CD4-positive, alpha-beta T cell treated with Interleukin-21 for 1 hour (primary cell): ENCODE results near the gene FOXF1.

Source experiments
- DNase-seq: peaks from one replicate; pipeline ENCODE4 v3.0.0-alpha.2; 2020

Gene FOXF1

DNA sequence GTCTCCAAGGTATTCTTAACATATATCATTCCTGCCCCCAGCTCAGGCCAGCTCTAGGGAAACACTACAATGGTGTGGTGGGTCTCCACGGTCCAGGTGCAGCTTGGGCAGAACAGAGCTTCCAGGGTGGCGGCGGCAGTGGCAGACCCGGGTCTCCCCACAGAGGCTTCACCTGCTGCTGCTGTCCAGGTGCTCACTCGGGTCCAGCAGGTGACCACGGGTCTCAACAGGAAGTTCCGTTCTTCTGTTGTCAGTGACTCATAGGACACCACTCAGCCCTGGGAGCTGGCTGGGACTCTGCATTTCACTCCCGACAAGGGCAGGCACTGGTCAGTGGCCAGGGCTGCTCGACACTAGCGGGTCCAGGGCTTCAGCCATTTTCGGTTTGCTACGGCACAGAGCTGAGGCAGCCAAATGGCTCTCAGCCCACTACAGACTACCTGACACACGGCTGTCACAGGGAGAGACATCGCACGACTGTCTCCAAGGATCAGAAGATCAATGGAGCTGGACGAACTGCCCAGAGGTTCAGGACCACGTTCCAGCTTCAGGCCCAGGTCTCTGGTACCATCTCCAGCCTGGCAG, 28.0 kb downstream of the FOXF1 start:
- DNase-seq, result no peak

GRCh38 chr16:86540894-86541293, 30.6 kb downstream of the FOXF1 start:
- DNase-seq, result no peak

DNA sequence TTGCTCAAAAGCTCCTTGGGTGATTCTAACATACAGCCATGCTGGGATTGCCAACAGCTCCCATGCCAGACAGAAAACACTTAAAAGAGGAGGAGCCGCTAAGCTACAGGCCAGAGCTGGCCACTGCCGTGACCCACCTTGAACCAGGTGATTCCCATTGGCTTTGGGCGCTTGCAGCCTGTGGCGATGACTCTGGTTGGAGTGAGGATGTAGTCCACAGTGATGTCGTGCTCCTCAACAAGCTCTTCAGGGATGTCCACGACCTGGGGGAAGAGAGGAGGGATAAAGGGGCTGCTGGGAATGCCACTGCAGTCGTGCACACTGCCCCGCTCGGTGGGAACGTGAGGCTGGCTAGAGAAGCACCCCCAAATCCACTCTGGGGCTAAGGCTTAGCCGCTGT, 31.2 kb downstream of the FOXF1 start:
- DNase-seq, result no peak

- no peak for DNase-seq
These were observed 32.7 kb downstream of the FOXF1 start for GRCh38 chr16:86542756-86543750.

DNA sequence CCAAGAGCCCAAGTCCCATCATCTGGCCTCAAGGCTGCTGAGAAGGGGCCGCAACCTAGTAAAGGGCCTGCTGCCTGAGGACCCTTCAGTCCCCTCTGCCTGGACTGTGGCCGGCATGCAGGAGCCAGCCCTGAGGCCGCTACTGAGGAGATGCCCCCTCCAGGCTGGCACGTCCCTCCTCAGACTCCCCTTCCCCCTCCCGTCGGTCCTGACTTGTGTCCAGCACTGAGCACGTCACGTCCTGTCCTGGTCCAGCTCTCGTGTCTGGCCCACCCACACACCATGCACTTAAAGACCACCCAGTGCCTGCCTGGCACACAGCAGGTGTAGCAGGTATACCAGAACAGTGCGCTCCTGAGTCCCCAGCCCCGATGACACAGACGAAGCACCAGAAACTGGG, 35.2 kb downstream of the FOXF1 start:
- DNase-seq, result no peak

DNA sequence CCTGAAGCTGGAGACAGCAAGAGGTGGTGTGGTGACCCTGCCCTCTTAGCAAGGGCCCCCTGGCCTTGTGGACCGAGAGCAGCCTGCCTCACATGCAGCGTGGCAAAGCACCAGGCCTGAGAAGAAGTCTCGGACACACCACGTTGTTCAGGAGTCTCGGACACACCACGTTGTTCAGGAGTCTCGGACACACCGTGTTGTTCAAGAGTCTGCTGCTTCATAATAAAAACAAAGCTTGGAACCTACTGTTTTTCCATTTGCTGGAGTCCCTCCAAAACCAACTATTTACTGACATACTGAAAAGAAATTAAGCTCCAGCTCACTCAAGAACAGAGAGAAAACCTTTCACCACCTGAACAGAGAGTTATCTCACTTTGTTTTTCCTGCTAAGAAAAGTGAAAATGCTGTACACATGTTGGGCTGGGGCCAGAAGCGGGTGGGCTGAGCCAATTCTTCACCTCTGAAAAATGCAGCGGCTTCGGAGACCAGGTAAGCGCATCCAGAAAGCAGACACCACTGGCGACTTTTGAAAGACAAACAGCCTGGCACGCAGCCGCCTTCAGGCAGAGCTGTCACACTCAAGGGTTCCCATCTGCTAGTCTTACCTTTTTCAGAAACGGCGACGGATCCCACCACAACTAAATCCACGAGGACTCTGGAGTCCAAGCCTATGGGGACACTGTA, 35.8 kb downstream of the FOXF1 start:
- DNase-seq, result no peak

DNA sequence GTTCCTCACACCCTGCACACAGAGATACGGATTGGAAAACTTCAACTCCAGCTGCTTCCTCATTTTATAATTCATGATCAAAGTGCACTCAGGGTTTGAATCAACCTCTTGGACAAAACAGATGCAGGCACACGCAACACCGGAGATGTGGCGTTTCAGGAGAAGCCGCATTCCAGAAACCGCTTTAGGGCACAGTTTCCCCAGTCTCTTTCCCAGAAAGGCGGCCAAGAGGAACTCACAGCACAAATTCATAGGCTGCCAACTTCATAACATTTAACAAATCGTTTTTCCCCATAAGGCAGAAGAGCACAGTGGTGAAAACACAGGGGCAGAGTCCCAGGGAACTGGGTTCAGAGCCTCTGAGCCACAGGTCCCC, 36.3 kb downstream of the FOXF1 start:
- DNase-seq, result no peak

DNA sequence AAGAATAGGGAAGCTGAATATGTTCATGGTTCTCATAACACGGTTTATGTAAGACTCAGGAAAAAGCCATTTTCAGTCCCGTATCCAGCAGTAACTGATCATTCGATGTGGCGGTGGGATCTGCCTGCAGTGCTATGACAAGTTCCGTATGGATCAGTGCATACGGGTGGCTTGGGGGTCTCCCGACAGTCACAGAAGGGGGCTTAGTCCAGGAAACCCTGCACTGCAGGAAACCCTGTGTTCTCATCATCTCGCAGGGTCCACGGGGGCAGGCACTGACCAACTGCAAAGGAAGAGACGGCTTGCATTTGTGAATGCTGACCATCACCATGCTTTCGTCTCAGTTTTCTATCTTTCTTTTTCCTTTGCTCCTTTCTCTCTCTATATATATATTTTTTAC, 37.0 kb downstream of the FOXF1 start:
- DNase-seq, result no peak

DNA sequence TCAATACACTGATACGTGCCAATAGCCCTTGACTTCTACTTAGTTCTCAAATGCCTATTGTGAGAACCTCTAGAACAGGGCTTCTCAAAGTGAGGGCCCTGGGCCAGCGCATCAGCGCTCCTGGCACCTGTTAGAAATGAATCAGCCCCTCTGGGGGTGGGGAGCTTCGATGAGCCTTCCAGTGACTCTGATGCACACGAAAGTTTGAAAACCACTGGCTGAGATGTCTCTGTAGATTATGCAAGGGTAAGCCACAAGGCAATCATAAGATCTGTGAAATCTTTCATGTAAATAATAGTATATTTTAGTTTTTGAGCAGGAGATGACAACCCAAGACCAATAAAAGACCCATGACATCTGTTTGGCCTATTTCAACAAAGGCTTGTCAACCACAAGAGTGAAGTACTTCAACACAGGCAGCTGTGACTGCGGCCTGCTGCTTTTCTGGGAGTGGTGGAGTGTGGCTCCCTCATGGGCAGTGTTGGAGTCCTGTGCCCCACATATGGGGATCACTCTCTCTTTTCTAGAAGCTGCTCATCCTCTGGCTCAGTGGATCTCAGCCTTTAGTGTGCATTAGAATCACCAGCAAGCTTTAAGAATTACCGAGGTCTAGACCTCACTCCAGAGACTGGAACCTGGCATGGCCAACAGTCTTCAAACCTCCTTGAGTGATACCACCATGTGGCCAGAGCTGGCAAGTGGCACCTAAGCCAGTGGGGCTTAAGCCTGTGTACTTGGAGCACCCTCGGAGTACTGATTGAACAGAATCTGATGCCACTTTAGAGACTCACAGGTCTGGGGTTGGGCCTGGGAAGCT, 39.0 kb downstream of the FOXF1 start:
- DNase-seq, result no peak

GRCh38 chr16:86549893-86550190, 39.5 kb downstream of the FOXF1 start:
- no peak for DNase-seq

DNA sequence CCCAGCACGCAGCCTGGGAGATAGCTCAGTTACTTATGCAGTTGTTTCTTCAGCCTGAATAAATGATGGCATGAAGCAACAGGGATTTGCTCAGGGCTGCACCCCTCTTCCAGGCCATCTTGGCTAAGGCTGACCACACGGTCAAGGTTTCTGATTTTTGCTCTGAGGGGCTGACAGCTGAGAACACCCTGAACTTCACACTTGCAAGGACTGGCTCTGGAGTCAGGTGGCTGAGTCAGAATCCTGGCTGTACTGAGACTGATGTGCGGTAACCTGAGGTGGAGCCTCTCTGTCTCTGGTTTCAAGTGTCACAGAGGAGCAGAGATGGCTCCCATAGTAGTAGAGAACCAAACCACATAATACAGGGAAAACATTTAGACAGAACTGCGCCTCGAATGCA, 40.0 kb downstream of the FOXF1 start:
- no peak for DNase-seq

DNA sequence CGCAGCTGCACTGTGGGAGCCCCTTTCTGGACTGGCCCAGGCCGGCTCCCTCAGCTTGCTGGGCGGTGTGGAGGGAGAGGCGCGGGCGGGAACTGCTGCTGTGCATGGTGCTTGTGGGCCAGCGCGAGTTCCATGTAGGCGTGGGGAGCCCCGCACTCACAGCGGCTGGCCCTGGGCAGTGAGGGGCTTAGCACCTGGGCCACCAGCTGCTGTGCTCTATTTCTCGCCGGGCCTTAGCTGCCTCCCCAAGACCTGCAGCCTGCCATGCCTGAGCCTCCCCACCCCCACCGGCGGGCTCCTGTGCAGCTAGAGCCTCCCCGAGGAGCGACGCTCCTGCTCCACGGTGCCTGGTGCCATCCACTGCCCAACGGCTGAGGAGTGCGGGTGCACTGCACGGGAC, 43.0 kb downstream of the FOXF1 start:
- no peak for DNase-seq

DNA sequence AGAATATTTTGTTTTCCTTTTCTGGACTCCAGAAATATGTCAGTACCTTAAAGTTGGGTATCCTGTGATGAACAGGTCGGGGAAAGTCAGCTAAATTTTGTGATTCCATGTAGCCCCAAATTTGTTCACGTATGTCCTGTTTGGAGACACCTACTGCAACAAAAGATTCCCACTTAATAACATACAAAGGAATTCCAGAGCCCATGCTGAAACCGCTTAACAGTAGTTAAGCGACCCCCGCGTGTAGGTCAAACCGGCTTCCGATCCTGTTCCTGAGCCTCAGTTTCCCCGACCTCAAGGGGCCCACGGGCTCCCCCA, 44.2 kb downstream of the FOXF1 start:
- no peak for DNase-seq

DNA sequence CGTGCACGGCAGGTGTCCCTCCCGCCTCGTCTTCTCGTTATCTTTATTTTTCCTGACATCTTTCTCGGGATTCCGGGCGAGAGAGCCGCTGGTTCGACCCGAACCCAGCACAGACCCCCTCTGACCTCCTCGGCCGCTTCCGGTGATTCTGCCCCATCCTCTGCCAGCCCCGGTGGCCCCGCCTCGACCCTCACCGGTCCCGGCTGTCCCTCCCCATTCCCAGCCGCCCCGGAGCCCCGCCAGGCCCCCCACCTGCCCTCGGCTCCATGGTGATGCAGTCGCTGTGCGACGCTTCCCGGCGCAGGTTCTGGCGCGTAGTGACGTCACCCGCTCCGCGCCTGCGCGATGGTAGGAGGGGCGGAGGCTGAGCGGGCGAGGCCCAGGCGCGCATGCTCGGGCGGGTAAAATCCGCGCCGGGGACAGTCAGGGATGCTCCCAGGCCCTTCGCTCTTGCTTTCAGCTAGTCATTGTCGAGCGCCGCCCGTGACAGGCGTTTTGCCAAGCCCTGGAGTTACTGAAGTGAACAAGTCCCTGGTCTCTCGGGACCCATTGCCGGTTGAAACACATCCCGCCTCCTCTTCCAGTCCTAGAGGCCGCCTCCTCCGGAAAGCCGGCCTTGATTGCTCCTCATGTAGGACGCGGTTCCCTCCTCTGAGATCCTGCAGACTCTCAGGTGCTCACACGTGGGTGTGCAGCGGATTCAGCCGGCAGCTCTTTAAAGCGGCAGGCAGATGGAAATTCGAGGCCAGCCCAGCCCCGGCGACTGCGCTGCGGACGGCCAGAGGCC, 44.8 kb downstream of the FOXF1 start, which contains the start of gene MTHFSD:
TSS of gene MTHFSD (minus strand) at position 319 of the 787 bp plus-strand sequence. CDS start at position 268, 51 bp downstream.
- peak; percentile 95 for DNase-seq

DNA sequence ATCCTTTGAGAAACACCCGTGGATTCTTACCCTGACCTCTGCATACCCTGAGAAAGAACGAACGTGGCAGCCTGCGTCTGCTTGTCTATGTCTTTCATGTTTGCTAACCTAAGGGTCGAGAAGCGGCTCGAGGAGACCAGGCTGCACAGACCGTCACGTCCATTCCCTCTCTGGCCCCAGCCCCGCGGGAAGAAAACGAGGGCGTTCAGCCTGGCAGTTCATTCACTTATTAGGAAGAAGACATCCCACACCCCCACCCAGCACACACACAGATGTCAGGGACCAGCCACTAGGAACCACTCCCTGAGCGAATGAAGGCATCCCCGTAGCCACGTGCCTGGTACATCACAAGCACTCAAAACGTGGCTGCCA, 45.4 kb downstream of the FOXF1 start:
- no peak for DNase-seq

DNA sequence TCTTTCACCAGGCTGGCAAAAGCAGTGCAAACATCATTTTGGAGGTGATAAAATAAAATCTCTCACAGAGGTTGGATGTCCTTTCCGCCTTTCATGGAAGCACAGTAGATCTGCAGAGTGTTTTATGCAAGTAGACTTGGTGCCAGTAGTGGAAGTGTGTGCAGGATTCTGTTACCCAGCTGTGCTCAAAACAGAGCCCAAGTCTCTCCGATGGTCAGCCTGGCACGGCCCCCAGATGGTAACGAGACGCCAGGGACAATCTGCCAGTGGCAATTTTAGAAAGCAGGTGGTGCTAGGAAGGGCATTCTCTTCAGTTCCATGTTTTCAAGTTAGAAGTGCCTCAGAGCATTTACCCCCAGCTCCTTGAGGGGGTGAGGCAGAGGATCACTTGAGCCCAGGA, 46.2 kb downstream of the FOXF1 start:
- DNase-seq, result no peak

DNA sequence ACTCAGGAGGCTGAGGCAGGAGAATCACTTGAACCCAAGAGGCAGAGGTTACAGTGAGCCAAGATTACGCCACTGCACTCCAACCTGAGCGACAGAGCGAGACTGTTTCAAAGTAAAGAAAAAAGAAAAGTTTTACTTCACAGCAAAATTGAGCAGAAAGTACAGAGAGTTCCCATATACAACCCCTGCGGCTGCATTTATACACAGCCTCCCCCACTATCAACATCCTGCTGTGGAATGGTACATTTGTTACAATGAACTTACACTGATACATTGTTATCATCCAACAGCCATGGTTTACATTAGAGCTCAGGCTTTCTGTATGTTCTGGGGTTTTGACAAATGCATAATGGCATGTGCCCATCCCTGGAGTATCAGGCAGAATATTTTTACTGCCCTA, 47.3 kb downstream of the FOXF1 start:
- no peak for DNase-seq

- no peak for DNase-seq
These were observed 48.2 kb downstream of the FOXF1 start for GRCh38 chr16:86558355-86559193.

GRCh38 chr16:86559802-86560305, 49.5 kb downstream of the FOXF1 start:
- no peak for DNase-seq

DNA sequence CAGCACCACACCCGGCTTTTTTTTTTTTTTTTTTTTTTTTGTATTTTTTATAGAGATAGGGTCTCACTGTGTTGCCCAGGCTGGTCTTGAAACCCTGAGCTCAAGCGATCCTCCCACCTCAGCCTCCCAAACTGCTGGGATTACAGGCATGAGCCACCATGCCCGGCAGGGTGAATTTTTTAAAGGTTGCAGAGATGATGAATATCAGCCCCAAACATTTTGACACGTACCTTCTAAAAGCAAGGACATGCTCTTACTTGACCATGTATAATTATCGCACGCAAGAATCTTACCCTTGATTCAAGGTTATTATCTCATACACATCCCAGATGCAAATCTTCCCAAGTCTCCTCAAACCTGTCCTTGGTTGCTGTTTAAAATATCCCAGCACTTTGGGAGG, 52.0 kb downstream of the FOXF1 start:
- DNase-seq, result no peak
